Gastrocnemius medialis (tissue), 4 donors: ENCODE data around the gene DENND6B. TPM values are rescaled to one million over a fixed set of nuclear protein-coding genes. Genes with fewer than 3 reads are reported as not detected.

ENCODE experiments used
- ATAC-seq, 2 donors: fragments of 150-250 bp; one replicate each; pipeline ENCODE4 v1.9.1; 2016
- DNase-seq, 2 donors: peaks; one replicate each; pipeline ENCODE4 v3.0.0-alpha.2; 2019
- H3K27ac ChIP-seq, 4 donors: fragments of 200-600 bp; sonication (generic); 1 replicate in 1 of 4; 2 replicates in 3 of 4; pipeline ENCODE4 v1.5.1; 2016 to 2018; ENCODE audit warnings: mild to moderate bottlenecking in 2 of 4, moderate library complexity in 1 of 4
- H3K27me3 ChIP-seq, 3 donors: fragments of 200-600 bp; sonication (generic) in 2 of 3; 1 replicate in 1 of 3; 2 replicates in 2 of 3; pipeline versions ENCODE4 v1.5.1 to v1.6.0; 2016 to 2019; ENCODE audit warnings: mild to moderate bottlenecking in 1 of 3, moderate library complexity in 1 of 3
- H3K36me3 ChIP-seq, 2 donors: fragments of 200-600 bp; sonication (generic) in 1 of 2; one replicate each; pipeline ENCODE4 v1.5.1; 2017 to 2018
- H3K4me1 ChIP-seq, 2 donors: fragments of 200-600 bp; sonication (generic) in 1 of 2; one replicate each; pipeline ENCODE4 v1.5.1; 2016 to 2017; ENCODE audit warnings: mild to moderate bottlenecking in 2 of 2
- H3K4me3 ChIP-seq, 4 donors: fragments of 200-600 bp; sonication (generic) in 3 of 4; 1 replicate in 1 of 4; 2 replicates in 3 of 4; pipeline ENCODE4 v1.5.1; 2016 to 2019; ENCODE audit warnings: mild to moderate bottlenecking in 2 of 4
- H3K9me3 ChIP-seq, 3 donors: fragments of 200-600 bp; sonication (generic) in 2 of 3; 1 replicate in 1 of 3; 2 replicates in 2 of 3; pipeline ENCODE4 v1.5.1; 2016 to 2019
- CTCF ChIP-seq, 5 experiments: fragments of 450-650 bp in 3 of 5; fragments of 200-600 bp in 2 of 5; sonication (generic) in 2 of 5; IDR thresholded peaks in 4 of 5; conservative IDR thresholded peaks in 1 of 5; 1 replicate in 4 of 5; 2 replicates in 1 of 5; pipeline ENCODE4 v1.5.1; 2016 to 2019; ENCODE audit warnings: antibody characterized with exemption in 5 of 5, mild to moderate bottlenecking in 3 of 5, moderate library complexity in 3 of 5
- POLR2A ChIP-seq, 2 donors: fragments of 450-650 bp; IDR thresholded peaks; one replicate each; pipeline ENCODE4 v1.6.1; 2017; ENCODE audit warnings: antibody characterized with exemption in 2 of 2, mild to moderate bottlenecking in 2 of 2, moderate library complexity in 2 of 2
- in situ Hi-C, 4 donors: fragments of 200-750 bp; cut with MboI; loops; one replicate each; pipeline versions ENCODE4 v1.15.0 to v1.8.0; 2017; ENCODE audit warnings: low sequenced_read_pairs in 4 of 4
- intact Hi-C: fragments of 100-400 bp; cut with DNase I; formaldehyde crosslinking; loops from one replicate; pipeline ENCODE4 v1.15.1; 2023; ENCODE audit warnings: low total_unique reads
- total RNA-seq, 4 donors: library from RNA; depleted of rRNA; stranded (reverse); fragments of >200 nt; gene quantifications; one replicate each; pipeline versions ENCODE4 v1.1.0 to v1.2.3, GENCODE V29; 2016

Gene DENND6B
- total RNA-seq, 4 donors from 2014 or later, result 0.55 to 0.84 (median 0.68) TPM; not detected in 1

- H3K4me3 ChIP-seq, result peak within 1 kb of the TSS; percentile 59 to 70 (median 62)
- TF ChIP-seq POLR2A (IDR thresholded peaks at IDR 0.05) (peak; percentile 14 to 15), CTCF (IDR thresholded peaks at IDR 0.05 in 4 of 5, conservative IDR thresholded peaks at IDR 0.05 in 1 of 5) (no peak)
- DNase-seq (peak in 1 of 2 donors; percentile 51), ATAC-seq (peak; percentile 43 to 45)
- peaks cover 12 to 34% of the 10 kb centered on the region in 2 donors for H3K4me1 ChIP-seq
- no peaks in the 10 kb centered on the region for H3K36me3 ChIP-seq
- peak within 1 kb of the TSS; percentile 55 to 75 (median 66) for H3K27ac ChIP-seq
- no peaks in the 10 kb centered on the region for H3K9me3 ChIP-seq
- in situ Hi-C loops (no loop called here), intact Hi-C loops (loop anchor here (2.0 kb wide), 1 partner anchor 20 kb away; the partner anchor contains the start of gene DENND6B)
- H3K27me3 ChIP-seq, result peaks cover 0 to 5% (median 4%) of the 10 kb centered on the region in 3 donors
Measured at GRCh38 chr22:50306753-50307749, 19.8 kb downstream of the DENND6B start, which contains the start of gene PLXNB2. PLXNB2 (minus strand) TSS chr22:50307646; CDS start chr22:50290584, 17,062 bp downstream.

- H3K9me3 ChIP-seq, result no peaks in the 10 kb centered on the region
- TF ChIP-seq POLR2A (IDR thresholded peaks at IDR 0.05) (no peak), CTCF (IDR thresholded peaks at IDR 0.05 in 4 of 5, conservative IDR thresholded peaks at IDR 0.05 in 1 of 5) (no peak)
- peaks cover 0 to 5% (median 4%) of the 10 kb centered on the region in 3 donors for H3K27me3 ChIP-seq
- ATAC-seq (peak; percentile 2 to 36), DNase-seq (peak; percentile 36 to 64)
- H3K4me1 ChIP-seq, result peaks cover 16 to 34% of the 10 kb centered on the region in 2 donors
- no peaks in the 10 kb centered on the region for H3K36me3 ChIP-seq
- intact Hi-C loops (loop anchor here (2.0 kb wide), 1 partner anchor 21 kb away; the partner anchor contains the start of gene DENND6B), in situ Hi-C loops (no loop called here)
- H3K4me3 ChIP-seq, result peak overlapping the region; percentile 59 to 70 (median 62)
- H3K27ac ChIP-seq, result peak overlapping the region; percentile 51 to 75 (median 60)
Measured at GRCh38 chr22:50305923-50306566, 20.8 kb downstream of the DENND6B start.

GRCh38 chr22:50305393-50305922, 21.4 kb downstream of the DENND6B start:
- ATAC-seq (no peak), DNase-seq (no peak)
- Histone ChIP-seq H3K27me3 (peaks cover 0 to 5% (median 4%) of the 10 kb centered on the region in 3 donors), H3K4me3 (peak overlapping the region in 3 of 4 donors; percentile 59 to 64 (median 59)), H3K27ac (peak overlapping the region; percentile 51 to 75 (median 60)), H3K4me1 (peaks cover 16 to 34% of the 10 kb centered on the region in 2 donors), H3K36me3 (no peaks in the 10 kb centered on the region), H3K9me3 (no peaks in the 10 kb centered on the region)
- TF ChIP-seq CTCF (IDR thresholded peaks at IDR 0.05 in 4 of 5, conservative IDR thresholded peaks at IDR 0.05 in 1 of 5) (no peak), POLR2A (IDR thresholded peaks at IDR 0.05) (no peak)
- intact Hi-C loops (no loop called here), in situ Hi-C loops (no loop called here)

GRCh38 chr22:50304528-50305392, 22.1 kb downstream of the DENND6B start:
- no peak for ATAC-seq
- intact Hi-C loops, result no loop called here
- Histone ChIP-seq H3K27me3 (peaks cover 0 to 5% (median 4%) of the 10 kb centered on the region in 3 donors), H3K36me3 (no peaks in the 10 kb centered on the region), H3K4me3 (peak overlapping the region in 2 of 4 donors; percentile 59), H3K9me3 (no peaks in the 10 kb centered on the region), H3K27ac (peak overlapping the region in 3 of 4 donors; percentile 51 to 75 (median 58)), H3K4me1 (peaks cover 16 to 34% of the 10 kb centered on the region in 2 donors)
- no peak for TF ChIP-seq POLR2A (IDR thresholded peaks at IDR 0.05)
- no peak for TF ChIP-seq CTCF (IDR thresholded peaks at IDR 0.05 in 4 of 5, conservative IDR thresholded peaks at IDR 0.05 in 1 of 5)
- in situ Hi-C loops, result no loop called here
- DNase-seq, result peak in 1 of 2 donors; percentile 35
